Measurements from ENCODE around the gene CBX2. TPM values are rescaled to one million over a fixed set of nuclear protein-coding genes. Genes with fewer than 3 reads are reported as not detected.
A peak's percentile ranks its signal among the peaks of the same experiment; 100 is the strongest.

The CBX2 gene
- total RNA-seq, 1 donor from 2014 or later: 9.9 TPM

DNA sequence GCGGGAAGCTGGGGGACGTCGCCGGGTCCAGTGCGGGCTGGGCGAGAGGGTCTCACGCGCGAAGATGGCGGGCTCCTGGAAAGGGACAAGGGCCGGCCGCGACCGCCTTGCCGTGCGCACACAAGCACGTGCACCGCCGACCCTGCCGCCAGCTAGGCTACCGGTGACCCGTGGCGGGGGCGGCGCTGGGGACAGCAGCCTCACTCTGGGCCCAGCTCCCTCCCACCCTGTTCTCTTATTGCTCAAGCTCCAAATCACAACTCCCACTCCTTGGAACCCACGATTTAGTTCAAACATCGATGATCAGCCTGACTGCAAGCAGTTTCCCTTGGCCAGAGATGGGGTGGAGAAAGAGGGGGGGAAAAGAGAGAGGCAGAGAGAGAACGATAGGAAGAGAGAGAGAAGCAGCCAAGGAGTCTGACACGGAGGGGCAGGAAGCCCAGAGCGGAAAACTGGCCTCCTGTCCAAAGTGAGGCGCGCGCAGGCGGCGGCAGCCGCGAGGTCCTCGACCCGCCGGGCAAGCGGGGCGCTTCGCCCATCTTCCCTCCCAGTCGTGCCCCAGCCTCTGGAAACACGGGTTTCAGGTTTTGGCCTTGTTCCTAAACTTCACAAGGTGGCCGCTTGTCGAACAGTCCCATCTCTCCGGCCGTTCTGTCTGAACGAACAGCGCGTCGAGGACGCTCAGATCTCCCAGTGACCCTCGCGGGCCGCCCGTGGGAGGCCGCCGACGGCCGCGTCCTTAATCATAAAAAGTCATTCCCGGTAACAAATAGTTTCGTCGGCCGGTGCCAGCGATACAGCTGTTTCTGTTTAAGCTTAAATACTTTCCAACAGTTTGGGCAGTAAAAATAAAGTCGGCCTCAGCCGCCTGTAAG is 20.6 kb downstream of the CBX2 start:
- TF ChIP-seq, protein P1, sequence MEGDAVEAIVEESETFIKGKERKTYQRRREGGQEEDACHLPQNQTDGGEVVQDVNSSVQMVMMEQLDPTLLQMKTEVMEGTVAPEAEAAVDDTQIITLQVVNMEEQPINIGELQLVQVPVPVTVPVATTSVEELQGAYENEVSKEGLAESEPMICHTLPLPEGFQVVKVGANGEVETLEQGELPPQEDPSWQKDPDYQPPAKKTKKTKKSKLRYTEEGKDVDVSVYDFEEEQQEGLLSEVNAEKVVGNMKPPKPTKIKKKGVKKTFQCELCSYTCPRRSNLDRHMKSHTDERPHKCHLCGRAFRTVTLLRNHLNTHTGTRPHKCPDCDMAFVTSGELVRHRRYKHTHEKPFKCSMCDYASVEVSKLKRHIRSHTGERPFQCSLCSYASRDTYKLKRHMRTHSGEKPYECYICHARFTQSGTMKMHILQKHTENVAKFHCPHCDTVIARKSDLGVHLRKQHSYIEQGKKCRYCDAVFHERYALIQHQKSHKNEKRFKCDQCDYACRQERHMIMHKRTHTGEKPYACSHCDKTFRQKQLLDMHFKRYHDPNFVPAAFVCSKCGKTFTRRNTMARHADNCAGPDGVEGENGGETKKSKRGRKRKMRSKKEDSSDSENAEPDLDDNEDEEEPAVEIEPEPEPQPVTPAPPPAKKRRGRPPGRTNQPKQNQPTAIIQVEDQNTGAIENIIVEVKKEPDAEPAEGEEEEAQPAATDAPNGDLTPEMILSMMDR (IDR thresholded peaks at IDR 0.05): no peak
- Mint-ChIP-seq H3K4me3 (ENCODE audit: unreplicated experiment) (peak overlapping the region; percentile 64), H3K4me1 (ENCODE audit: unreplicated experiment) (peaks cover 41% of the 10 kb centered on the region), H3K27ac (ENCODE audit: unreplicated experiment) (no peak overlapping the region), H3K9me3 (ENCODE audit: unreplicated experiment) (no peaks in the 10 kb centered on the region), H3K36me3 (ENCODE audit: unreplicated experiment) (no peaks in the 10 kb centered on the region), H3K27me3 (ENCODE audit: unreplicated experiment) (peaks cover 36% of the 10 kb centered on the region)
- no peak for DNase-seq (ENCODE audit: extremely low spot score, unreplicated experiment)

DNA sequence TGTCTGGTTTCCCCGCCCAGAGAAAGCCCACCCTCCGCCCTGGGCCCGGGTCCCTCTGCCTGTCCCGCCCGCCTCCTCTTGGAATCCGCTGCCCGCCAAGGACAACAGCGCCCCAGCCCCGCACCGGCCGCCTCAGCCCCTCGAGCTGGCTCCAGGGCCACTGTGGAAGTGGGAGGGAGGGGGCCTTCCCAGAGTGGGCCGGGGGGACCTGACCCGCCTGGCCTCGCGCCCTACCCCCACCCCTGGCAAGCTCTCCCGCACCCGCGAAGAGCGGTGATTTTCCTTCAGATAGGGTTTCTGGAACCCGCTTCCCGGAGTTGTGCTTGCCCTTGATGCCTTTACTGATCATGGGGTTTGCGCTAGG is 21.2 kb downstream of the CBX2 start:
- no peak overlapping the region for H3K4me3 Mint-ChIP-seq (ENCODE audit: unreplicated experiment)
- peaks cover 38% of the 10 kb centered on the region for H3K4me1 Mint-ChIP-seq (ENCODE audit: unreplicated experiment)
- H3K9me3 Mint-ChIP-seq (ENCODE audit: unreplicated experiment): no peaks in the 10 kb centered on the region
- DNase-seq (ENCODE audit: extremely low spot score, unreplicated experiment): no peak
- no peak overlapping the region for H3K27ac Mint-ChIP-seq (ENCODE audit: unreplicated experiment)
- no peaks in the 10 kb centered on the region for H3K36me3 Mint-ChIP-seq (ENCODE audit: unreplicated experiment)
- TF ChIP-seq, protein P1 (IDR thresholded peaks at IDR 0.05): no peak
- peaks cover 38% of the 10 kb centered on the region for H3K27me3 Mint-ChIP-seq (ENCODE audit: unreplicated experiment)

DNA sequence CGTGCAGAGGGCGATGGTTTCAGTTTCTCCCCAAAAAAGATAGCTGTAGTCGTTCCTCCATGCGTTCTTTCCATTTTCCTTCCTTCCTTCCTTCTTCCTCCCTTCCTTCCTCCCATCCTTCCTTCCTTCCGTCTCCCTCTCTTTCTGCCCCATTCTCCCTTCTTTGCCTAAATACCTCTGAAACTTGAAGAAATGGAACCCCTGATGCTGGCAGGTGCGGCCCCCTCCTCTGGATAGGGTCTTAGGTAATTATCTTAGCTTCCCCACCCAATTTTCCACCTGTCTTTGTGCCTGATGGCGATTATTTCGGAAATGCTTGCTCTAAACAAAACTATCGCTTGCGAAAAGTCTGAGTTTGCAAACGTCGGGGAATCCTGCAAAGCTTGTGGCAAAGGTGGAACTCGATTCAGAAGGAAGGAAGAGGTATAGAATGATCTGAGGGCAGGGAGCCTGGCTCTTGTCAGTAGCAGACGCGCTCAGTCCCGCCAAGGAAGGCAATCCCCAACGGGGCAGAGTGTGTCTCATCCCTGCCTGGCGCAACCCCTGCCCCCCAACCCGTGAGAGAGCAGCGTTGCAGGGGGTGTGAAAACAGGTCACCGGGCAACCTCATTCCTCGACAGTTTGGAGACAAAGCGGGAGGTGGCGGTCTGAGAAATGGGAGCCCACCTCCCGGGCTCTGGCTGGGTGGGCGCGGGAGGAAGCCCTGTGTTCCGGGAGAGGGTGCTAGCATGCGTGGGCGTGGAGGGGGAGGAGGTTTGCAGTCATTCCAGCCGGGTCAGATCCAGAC is 21.8 kb downstream of the CBX2 start:
- H3K36me3 Mint-ChIP-seq (ENCODE audit: unreplicated experiment): no peaks in the 10 kb centered on the region
- no peak for DNase-seq (ENCODE audit: extremely low spot score, unreplicated experiment)
- TF ChIP-seq, protein P1 (IDR thresholded peaks at IDR 0.05): no peak
- H3K4me1 Mint-ChIP-seq (ENCODE audit: unreplicated experiment): peaks cover 40% of the 10 kb centered on the region
- no peak overlapping the region for H3K4me3 Mint-ChIP-seq (ENCODE audit: unreplicated experiment)
- H3K27me3 Mint-ChIP-seq (ENCODE audit: unreplicated experiment): peaks cover 43% of the 10 kb centered on the region
- no peak overlapping the region for H3K27ac Mint-ChIP-seq (ENCODE audit: unreplicated experiment)
- no peaks in the 10 kb centered on the region for H3K9me3 Mint-ChIP-seq (ENCODE audit: unreplicated experiment)

DNA sequence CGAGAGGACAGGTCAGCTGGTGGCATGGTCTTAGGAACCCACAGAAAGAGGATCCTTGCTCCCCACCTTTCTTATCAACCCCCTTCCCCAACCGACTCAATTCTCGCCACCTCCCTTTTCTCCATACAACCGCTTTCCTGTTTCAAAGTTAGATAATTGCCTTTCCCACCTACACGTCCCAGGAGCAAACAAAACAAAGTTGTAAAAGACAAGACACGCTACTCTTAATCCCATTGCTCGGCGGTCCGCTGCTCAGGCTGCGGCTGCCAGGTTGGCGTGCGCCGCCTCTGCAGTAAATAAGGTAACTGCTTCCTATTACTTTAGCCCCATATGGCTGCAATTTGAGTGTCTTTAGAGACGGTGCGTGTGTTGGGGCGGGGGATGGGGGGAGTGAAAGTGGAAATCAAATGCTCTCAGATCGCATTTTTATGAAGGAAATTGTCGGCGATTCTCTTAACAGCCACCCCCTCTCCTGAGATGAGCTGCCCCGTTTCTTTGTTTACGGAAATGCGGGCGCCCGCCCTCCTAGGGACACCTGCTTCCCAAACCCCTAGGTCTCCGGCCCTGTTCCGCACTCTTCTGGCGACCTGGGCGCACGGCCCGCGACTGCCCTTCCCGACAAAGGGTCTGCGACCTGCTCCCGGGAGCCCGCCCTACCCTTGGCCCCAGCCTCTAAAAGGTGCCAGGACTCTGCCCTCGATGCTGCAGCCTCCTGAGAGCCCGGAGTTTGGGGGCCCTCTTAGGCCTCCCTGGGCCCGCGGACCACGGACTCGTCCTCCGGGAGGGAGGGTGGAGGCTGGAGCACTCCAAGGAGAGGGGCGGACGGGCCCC is 22.6 kb downstream of the CBX2 start:
- TF ChIP-seq, protein P1 (IDR thresholded peaks at IDR 0.05): no peak

More for the DNA sequence above, 22.6 kb downstream of the CBX2 start:
- Mint-ChIP-seq H3K4me3 (ENCODE audit: unreplicated experiment) (peak overlapping the region; percentile 56), H3K9me3 (ENCODE audit: unreplicated experiment) (no peaks in the 10 kb centered on the region), H3K4me1 (ENCODE audit: unreplicated experiment) (peaks cover 40% of the 10 kb centered on the region), H3K27ac (ENCODE audit: unreplicated experiment) (peak overlapping the region; percentile 44), H3K36me3 (ENCODE audit: unreplicated experiment) (no peaks in the 10 kb centered on the region), H3K27me3 (ENCODE audit: unreplicated experiment) (peaks cover 52% of the 10 kb centered on the region)
- DNase-seq (ENCODE audit: extremely low spot score, unreplicated experiment): no peak
